ENCODE data around the gene PRDM16. TPM values are rescaled to one million over a fixed set of nuclear protein-coding genes. Genes with fewer than 3 reads are reported as not detected.

Gene PRDM16
- polyA plus RNA-seq, 1 of the 3 experiments (the other 2 are of a cell fraction): not detected

GRCh38 chr1:3336641-3337630, 267.9 kb downstream of the PRDM16 start:
- Histone ChIP-seq H3K79me2 (ENCODE audit: insufficient read depth) (no peaks in the 10 kb centered on the region), H3K9me2 (no peaks in the 10 kb centered on the region), H4K20me1 (ENCODE audit: insufficient read depth) (no peaks in the 10 kb centered on the region), H3K27me3 (ENCODE audit: insufficient read depth) (no peaks in the 10 kb centered on the region), H2AFZ (ENCODE audit: low read depth) (no peak overlapping the region), H3K4me3 (ENCODE audit: low read depth in 2 of 2, low read length in 1 of 2) (no peak overlapping the region), H3K36me3 (replicated peaks in 1 of 2; ENCODE audit: control insufficient read depth in 1 of 2, insufficient read depth in 2 of 2, low read length in 1 of 2) (no peaks in the 10 kb centered on the region), H3K4me1 (ENCODE audit: control insufficient read depth in 1 of 2, insufficient read depth in 2 of 2, low read depth in 1 of 2, low read length in 1 of 2) (no peaks in the 10 kb centered on the region), H3K4me2 (no peak overlapping the region), H3K9ac (no peak overlapping the region), H3F3A (replicated peaks; ENCODE audit: insufficient read depth) (no peaks in the 10 kb centered on the region), H3K27ac (ENCODE audit: low read depth in 2 of 2, low read length in 1 of 2) (no peak overlapping the region), H3K9me3 (no peaks in the 10 kb centered on the region)
- POLR2A ChIA-PET: no interaction called here
- WGBS (ENCODE audit: low lambda C conversion rate): 69% methylated on average over 6 of the region's 6 CpGs
- CTCF ChIA-PET: no interaction called here
- DNase-seq: no peak
- TF ChIP-seq, protein P1, sequence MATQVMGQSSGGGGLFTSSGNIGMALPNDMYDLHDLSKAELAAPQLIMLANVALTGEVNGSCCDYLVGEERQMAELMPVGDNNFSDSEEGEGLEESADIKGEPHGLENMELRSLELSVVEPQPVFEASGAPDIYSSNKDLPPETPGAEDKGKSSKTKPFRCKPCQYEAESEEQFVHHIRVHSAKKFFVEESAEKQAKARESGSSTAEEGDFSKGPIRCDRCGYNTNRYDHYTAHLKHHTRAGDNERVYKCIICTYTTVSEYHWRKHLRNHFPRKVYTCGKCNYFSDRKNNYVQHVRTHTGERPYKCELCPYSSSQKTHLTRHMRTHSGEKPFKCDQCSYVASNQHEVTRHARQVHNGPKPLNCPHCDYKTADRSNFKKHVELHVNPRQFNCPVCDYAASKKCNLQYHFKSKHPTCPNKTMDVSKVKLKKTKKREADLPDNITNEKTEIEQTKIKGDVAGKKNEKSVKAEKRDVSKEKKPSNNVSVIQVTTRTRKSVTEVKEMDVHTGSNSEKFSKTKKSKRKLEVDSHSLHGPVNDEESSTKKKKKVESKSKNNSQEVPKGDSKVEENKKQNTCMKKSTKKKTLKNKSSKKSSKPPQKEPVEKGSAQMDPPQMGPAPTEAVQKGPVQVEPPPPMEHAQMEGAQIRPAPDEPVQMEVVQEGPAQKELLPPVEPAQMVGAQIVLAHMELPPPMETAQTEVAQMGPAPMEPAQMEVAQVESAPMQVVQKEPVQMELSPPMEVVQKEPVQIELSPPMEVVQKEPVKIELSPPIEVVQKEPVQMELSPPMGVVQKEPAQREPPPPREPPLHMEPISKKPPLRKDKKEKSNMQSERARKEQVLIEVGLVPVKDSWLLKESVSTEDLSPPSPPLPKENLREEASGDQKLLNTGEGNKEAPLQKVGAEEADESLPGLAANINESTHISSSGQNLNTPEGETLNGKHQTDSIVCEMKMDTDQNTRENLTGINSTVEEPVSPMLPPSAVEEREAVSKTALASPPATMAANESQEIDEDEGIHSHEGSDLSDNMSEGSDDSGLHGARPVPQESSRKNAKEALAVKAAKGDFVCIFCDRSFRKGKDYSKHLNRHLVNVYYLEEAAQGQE (IDR thresholded peaks at IDR 0.05; ENCODE audit: low read depth, low read length): no peak
- TF ChIP-seq MXI1 (IDR thresholded peaks at IDR 0.05; ENCODE audit: low read depth, low read length) (no peak), TCF12 (IDR thresholded peaks at IDR 0.05) (no peak), PBX3 (IDR thresholded peaks at IDR 0.05) (no peak), FOXJ3 (CRISPR knock-in tag; IDR thresholded peaks at IDR 0.05) (no peak), CHD2 (IDR thresholded peaks at IDR 0.05; ENCODE audit: low read length, partially characterized antibody) (no peak), JUND (IDR thresholded peaks at IDR 0.05) (no peak), GABPA (IDR thresholded peaks at IDR 0.05; ENCODE audit: low read depth) (no peak), NFIC (IDR thresholded peaks at IDR 0.05; ENCODE audit: borderline replicate concordance) (no peak), RAD21 (IDR thresholded peaks at IDR 0.05; ENCODE audit: low read length) (no peak), RFX5 (IDR thresholded peaks at IDR 0.05; ENCODE audit: low read length) (no peak)
- TF ChIP-seq, protein P2, sequence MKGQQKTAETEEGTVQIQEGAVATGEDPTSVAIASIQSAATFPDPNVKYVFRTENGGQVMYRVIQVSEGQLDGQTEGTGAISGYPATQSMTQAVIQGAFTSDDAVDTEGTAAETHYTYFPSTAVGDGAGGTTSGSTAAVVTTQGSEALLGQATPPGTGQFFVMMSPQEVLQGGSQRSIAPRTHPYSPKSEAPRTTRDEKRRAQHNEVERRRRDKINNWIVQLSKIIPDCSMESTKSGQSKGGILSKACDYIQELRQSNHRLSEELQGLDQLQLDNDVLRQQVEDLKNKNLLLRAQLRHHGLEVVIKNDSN (IDR thresholded peaks at IDR 0.05; ENCODE audit: borderline replicate concordance, low read depth): no peak

All from SK-N-SH (cell line).